HG03045 (cell line): Measurements from ENCODE around the gene TSPAN5.

Source experiments
- ATAC-seq: cut with Tn5 transposase; IDR thresholded peaks from one replicate; pipeline ENCODE4 v1.9.1; 2021; ENCODE audit warnings: mild to moderate bottlenecking, moderate library complexity; ENCODE audit not compliant: unreplicated experiment

TSPAN5 gene

GRCh38 chr4:98601708-98602107 lies 56.7 kb downstream of the TSPAN5 start:
- ATAC-seq, result no peak

- ATAC-seq, result no peak
These were observed 58.7 kb downstream of the TSPAN5 start for GRCh38 chr4:98599617-98600205.

GRCh38 chr4:98586962-98587354 lies 71.5 kb downstream of the TSPAN5 start:
- ATAC-seq, result no peak

- no peak for ATAC-seq
These were observed 72.0 kb downstream of the TSPAN5 start for GRCh38 chr4:98586291-98586961.

GRCh38 chr4:98585596-98585995 lies 72.8 kb downstream of the TSPAN5 start:
- ATAC-seq, result no peak

GRCh38 chr4:98584265-98584664 lies 74.1 kb downstream of the TSPAN5 start:
- no peak for ATAC-seq

- ATAC-seq, result no peak
These were observed 75.1 kb downstream of the TSPAN5 start for GRCh38 chr4:98583265-98583664.

GRCh38 chr4:98581126-98581525 lies 77.3 kb downstream of the TSPAN5 start:
- no peak for ATAC-seq

GRCh38 chr4:98577956-98578355 lies 80.5 kb downstream of the TSPAN5 start:
- ATAC-seq, result no peak

GRCh38 chr4:98574816-98575215 lies 83.6 kb downstream of the TSPAN5 start:
- ATAC-seq, result no peak

GRCh38 chr4:98573791-98574190 lies 84.6 kb downstream of the TSPAN5 start:
- ATAC-seq, result no peak

GRCh38 chr4:98572697-98573096 lies 85.7 kb downstream of the TSPAN5 start:
- no peak for ATAC-seq

- no peak for ATAC-seq
These were observed 87.1 kb downstream of the TSPAN5 start for GRCh38 chr4:98571161-98571786.

- no peak for ATAC-seq
These were observed 88.1 kb downstream of the TSPAN5 start for GRCh38 chr4:98570151-98570797.

GRCh38 chr4:98568941-98569663 lies 89.3 kb downstream of the TSPAN5 start:
- ATAC-seq, result no peak

GRCh38 chr4:98567611-98568010 lies 90.8 kb downstream of the TSPAN5 start:
- no peak for ATAC-seq

- no peak for ATAC-seq
These were observed 91.9 kb downstream of the TSPAN5 start for GRCh38 chr4:98566361-98567008.

GRCh38 chr4:98565681-98566301 lies 92.6 kb downstream of the TSPAN5 start:
- ATAC-seq, result no peak

GRCh38 chr4:98564852-98565251 lies 93.6 kb downstream of the TSPAN5 start:
- no peak for ATAC-seq

GRCh38 chr4:98560321-98560720 lies 98.1 kb downstream of the TSPAN5 start:
- no peak for ATAC-seq
